SK-N-DZ (cell line): ENCODE measurements around the gene ASIC3.

Source experiments
- DNase-seq: peaks from one replicate; pipeline ENCODE4 v3.0.0-alpha.2; 2015; ENCODE audit warnings: low spot score

The ASIC3 gene

GRCh38 chr7:151085329-151085690 lies 37.0 kb downstream of the ASIC3 start:
- no peak for DNase-seq

- DNase-seq: peak; percentile 89
These were observed 37.6 kb downstream of the ASIC3 start, which contains the start of gene AGAP3 for GRCh38 chr7:151085691-151086620. AGAP3 (plus strand) TSS chr7:151086475; CDS start chr7:151086742, 267 bp downstream.

- DNase-seq: no peak
These were observed 38.5 kb downstream of the ASIC3 start for GRCh38 chr7:151086802-151087244.

GRCh38 chr7:151087245-151088018 lies 39.1 kb downstream of the ASIC3 start:
- DNase-seq: no peak

- DNase-seq: no peak
These were observed 39.9 kb downstream of the ASIC3 start for GRCh38 chr7:151088019-151088855.

GRCh38 chr7:151088856-151089699 lies 40.7 kb downstream of the ASIC3 start:
- no peak for DNase-seq

GRCh38 chr7:151089893-151090730 lies 41.8 kb downstream of the ASIC3 start:
- DNase-seq: no peak

GRCh38 chr7:151091003-151091402 lies 42.7 kb downstream of the ASIC3 start:
- DNase-seq: no peak

- DNase-seq: no peak
These were observed 43.1 kb downstream of the ASIC3 start for GRCh38 chr7:151091431-151091830.

GRCh38 chr7:151091988-151092387 lies 43.7 kb downstream of the ASIC3 start:
- DNase-seq: no peak

- no peak for DNase-seq
These were observed 45.4 kb downstream of the ASIC3 start for GRCh38 chr7:151093748-151094147.

- DNase-seq: no peak
These were observed 46.3 kb downstream of the ASIC3 start for GRCh38 chr7:151094675-151095074.

- DNase-seq: no peak
These were observed 46.9 kb downstream of the ASIC3 start for GRCh38 chr7:151095123-151095797.

- DNase-seq: no peak
These were observed 47.6 kb downstream of the ASIC3 start for GRCh38 chr7:151095828-151096475.

GRCh38 chr7:151099486-151100211 lies 51.3 kb downstream of the ASIC3 start:
- DNase-seq: no peak

- DNase-seq: no peak
These were observed 52.6 kb downstream of the ASIC3 start for GRCh38 chr7:151100921-151101320.

- no peak for DNase-seq
These were observed 53.5 kb downstream of the ASIC3 start for GRCh38 chr7:151101621-151102396.
